ENCODE measurements around the gene ETFB. TPM values are rescaled to one million over a fixed set of nuclear protein-coding genes. Genes with fewer than 3 reads are reported as not detected.
"Not testable (repeated sequence)": the region's sequence is repeated elsewhere in the genome, so short reads cannot be mapped to it uniquely, and the experiment has no call there.

ETFB gene
- total RNA-seq, result 29.8 and 36.9 TPM in 2 replicates

DNA sequence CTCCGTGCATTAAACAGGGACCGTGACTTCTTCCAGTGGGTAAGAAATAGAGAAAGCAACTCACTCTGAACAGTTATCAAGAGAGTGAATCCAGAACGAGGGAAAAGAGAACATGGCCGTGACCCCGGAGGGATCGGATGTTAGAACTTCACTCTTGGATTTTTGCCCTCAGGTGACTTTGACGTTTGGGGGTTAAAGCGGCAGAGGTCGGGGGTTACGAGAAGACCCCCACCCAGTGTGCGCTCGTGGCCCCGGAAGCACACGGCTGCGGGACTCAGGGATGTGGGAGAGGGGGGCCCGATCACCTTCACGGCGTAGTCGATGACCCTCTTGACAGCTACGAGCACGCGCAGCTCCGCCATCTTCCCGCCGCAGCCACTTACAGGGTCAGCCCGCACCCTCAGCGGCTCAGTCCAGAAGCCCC lies at the start of gene ETFB:
ETFB (minus strand) TSS at position 424 of the 424 bp plus-strand sequence; CDS start at position 362, 62 bp downstream.
- Histone ChIP-seq H3K4me3 (ENCODE audit: low read depth, low read length) (peak within 1 kb of the TSS; percentile 90), H3K27me3 (ENCODE audit: control insufficient read depth, insufficient read depth, low read length) (no peaks in the 10 kb centered on the region), H3K36me3 (ENCODE audit: control insufficient read depth, insufficient read depth, low read length) (no peaks in the 10 kb centered on the region)
- no peak for DNase-seq (ENCODE audit: low read depth)
- TF ChIP-seq, protein P1, sequence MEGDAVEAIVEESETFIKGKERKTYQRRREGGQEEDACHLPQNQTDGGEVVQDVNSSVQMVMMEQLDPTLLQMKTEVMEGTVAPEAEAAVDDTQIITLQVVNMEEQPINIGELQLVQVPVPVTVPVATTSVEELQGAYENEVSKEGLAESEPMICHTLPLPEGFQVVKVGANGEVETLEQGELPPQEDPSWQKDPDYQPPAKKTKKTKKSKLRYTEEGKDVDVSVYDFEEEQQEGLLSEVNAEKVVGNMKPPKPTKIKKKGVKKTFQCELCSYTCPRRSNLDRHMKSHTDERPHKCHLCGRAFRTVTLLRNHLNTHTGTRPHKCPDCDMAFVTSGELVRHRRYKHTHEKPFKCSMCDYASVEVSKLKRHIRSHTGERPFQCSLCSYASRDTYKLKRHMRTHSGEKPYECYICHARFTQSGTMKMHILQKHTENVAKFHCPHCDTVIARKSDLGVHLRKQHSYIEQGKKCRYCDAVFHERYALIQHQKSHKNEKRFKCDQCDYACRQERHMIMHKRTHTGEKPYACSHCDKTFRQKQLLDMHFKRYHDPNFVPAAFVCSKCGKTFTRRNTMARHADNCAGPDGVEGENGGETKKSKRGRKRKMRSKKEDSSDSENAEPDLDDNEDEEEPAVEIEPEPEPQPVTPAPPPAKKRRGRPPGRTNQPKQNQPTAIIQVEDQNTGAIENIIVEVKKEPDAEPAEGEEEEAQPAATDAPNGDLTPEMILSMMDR (IDR thresholded peaks at IDR 0.05; ENCODE audit: insufficient read depth, low read length, poor library complexity, severe bottlenecking), result no peak

DNA sequence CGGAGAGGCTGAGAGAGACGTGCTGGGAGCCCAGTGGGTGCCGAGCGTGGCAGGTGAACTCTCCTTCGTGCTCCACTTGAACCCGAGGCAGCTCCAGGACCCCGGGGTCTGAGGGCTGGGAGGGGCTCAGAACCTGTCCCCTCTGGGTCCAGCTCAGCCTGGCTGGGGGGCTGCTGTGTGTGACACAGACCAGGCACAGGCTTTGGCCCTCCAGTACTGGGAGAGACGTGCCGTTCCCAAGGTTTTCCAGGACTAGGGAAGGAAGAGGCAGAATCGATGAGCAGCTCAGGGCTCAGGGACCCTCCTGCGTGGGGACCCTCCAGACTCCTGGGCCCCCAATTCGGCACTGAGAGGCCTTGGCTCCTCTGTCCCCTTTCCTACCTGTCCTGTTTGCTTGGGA lies 49.0 kb upstream of the ETFB start:
- TF ChIP-seq, protein P1 (IDR thresholded peaks at IDR 0.05; ENCODE audit: insufficient read depth, low read length, poor library complexity, severe bottlenecking), result no peak

DNA sequence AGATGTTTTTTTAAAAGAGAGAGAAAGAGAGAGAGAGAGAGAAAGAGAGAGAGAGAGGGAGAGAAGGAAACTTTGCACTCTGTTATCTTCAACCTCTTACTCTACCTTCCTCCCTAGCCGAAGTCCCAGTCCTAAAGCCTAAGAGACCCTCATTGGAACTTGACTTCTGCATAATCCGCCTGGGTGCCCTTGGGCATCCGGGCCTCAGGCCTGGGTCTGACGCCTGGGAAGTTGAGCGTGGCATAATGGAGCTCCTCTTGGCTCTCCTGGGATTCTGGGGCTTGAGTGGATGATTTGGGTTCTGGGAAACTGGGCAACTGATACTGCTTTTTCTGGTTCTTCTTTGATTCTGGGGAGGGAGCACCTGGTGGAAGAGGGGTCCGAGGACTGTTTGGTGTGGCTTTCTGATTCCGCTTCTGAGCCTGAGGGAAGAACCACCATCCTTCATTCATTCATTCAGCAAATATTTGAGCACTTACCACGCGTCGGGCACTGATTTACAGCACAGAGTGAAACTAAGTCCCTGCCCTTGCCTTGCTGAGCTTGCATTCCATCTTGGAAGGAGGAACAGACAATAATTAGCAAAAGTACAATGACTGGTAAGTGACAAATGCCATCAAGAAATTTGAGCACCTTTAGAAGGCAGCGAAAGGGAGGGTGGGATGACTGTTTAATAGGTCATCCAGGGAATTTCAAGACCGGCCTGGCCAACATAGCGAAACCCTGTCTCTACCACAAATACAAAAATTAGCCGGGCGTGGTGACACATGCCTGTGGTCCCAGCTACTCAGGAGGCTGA lies 45.0 kb upstream of the ETFB start:
- DNase-seq (ENCODE audit: low read depth), result no peak
- Histone ChIP-seq H3K27me3 (ENCODE audit: control insufficient read depth, insufficient read depth, low read length) (no peaks in the 10 kb centered on the region), H3K4me3 (ENCODE audit: low read depth, low read length) (no peak overlapping the region), H3K36me3 (ENCODE audit: control insufficient read depth, insufficient read depth, low read length) (no peaks in the 10 kb centered on the region)
- TF ChIP-seq, protein P1 (IDR thresholded peaks at IDR 0.05; ENCODE audit: insufficient read depth, low read length, poor library complexity, severe bottlenecking), result no peak

More for the DNA sequence above, 49.0 kb upstream of the ETFB start:
- no peaks in the 10 kb centered on the region for H3K27me3 ChIP-seq (ENCODE audit: control insufficient read depth, insufficient read depth, low read length)
- H3K36me3 ChIP-seq (ENCODE audit: control insufficient read depth, insufficient read depth, low read length), result no peaks in the 10 kb centered on the region
- no peak for DNase-seq (ENCODE audit: low read depth)
- no peak overlapping the region for H3K4me3 ChIP-seq (ENCODE audit: low read depth, low read length)

DNA sequence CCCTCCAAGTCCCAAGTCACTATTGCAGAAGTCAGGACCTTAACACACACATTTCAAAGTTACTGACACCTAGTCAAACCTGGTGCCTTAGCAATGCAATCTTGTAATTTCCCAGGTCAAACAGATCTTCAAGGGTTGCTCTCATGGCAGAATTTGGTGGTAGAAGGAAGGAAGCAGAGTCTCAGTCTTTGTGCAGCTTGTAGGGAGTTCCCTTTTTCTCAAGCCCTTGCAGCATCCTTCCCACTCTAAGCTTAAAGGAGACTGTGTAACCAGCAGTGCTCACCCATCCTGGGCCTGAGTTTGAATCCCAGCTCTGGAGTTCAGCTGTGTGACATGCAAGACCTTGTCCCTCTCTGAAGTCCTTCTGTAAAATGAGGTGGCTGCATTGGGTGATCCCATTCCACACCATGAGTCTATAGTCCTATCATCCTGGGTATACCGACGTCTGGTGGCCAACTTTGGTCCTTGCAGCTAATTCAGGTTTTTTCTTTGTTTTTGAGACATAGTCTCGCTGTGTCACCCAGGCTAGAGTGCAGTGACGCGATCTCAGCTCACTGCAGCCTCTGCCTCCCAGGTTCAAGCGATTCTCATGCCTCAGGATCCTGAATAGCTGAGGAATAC lies 41.4 kb upstream of the ETFB start:
- Histone ChIP-seq H3K36me3 (ENCODE audit: control insufficient read depth, insufficient read depth, low read length) (no peaks in the 10 kb centered on the region), H3K4me3 (ENCODE audit: low read depth, low read length) (no peak overlapping the region), H3K27me3 (ENCODE audit: control insufficient read depth, insufficient read depth, low read length) (no peaks in the 10 kb centered on the region)
- TF ChIP-seq, protein P1 (IDR thresholded peaks at IDR 0.05; ENCODE audit: insufficient read depth, low read length, poor library complexity, severe bottlenecking), result no peak
- no peak for DNase-seq (ENCODE audit: low read depth)

DNA sequence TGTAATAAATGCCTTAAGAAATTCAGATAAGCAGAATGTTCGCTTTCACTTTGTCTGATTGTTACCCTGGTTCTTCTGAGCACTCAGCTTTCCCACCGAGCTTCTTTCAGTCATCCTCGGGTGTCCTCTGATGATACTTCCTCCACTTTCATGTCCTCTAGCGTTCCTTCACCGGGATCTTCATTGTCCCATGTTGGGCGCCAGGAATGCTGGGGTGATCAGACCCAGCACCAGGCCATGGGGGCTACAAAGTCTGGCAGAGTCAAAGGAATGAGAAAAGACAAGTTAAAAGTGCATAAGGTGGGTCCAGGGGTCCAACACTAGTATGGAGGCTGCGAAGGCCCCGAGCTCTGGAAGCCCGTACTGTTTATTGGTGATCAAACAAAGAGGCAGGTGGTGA lies 35.9 kb upstream of the ETFB start:
- no peak for DNase-seq (ENCODE audit: low read depth)
- no peaks in the 10 kb centered on the region for H3K27me3 ChIP-seq (ENCODE audit: control insufficient read depth, insufficient read depth, low read length)
- no peaks in the 10 kb centered on the region for H3K36me3 ChIP-seq (ENCODE audit: control insufficient read depth, insufficient read depth, low read length)
- no peak overlapping the region for H3K4me3 ChIP-seq (ENCODE audit: low read depth, low read length)
- TF ChIP-seq, protein P1 (IDR thresholded peaks at IDR 0.05; ENCODE audit: insufficient read depth, low read length, poor library complexity, severe bottlenecking), result no peak

DNA sequence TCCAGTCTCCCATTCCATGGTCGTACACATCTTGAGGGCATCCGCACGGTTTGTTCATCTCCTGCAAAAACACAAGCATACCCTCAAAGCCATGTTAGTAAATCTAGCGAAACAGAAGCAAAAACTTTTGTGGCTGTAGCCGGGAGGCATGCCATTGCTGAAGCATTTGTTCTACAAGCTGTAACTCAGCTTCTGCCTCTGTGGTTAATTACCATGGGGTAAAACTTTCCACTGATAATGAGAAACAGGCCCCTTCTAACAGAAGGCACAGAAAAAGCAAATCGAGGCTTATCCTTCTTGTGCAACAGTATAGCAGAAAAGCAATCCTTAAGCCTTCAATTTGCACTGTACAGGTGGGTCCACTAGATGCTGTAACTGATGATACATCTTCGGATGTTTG lies 33.7 kb upstream of the ETFB start:
- H3K4me3 ChIP-seq (ENCODE audit: low read depth, low read length); DNase-seq (ENCODE audit: low read depth); H3K27me3 ChIP-seq (ENCODE audit: control insufficient read depth, insufficient read depth, low read length); H3K36me3 ChIP-seq (ENCODE audit: control insufficient read depth, insufficient read depth, low read length): not testable (repeated sequence)
